ENCODE results near the gene NUP62.
A peak's percentile ranks its signal among the peaks of the same experiment; 100 is the strongest.

NUP62 gene

GRCh38 chr19:49895566-49896297 lies 33.6 kb downstream of the NUP62 start:
- DNase-seq, result no peak

GRCh38 chr19:49894879-49895565 lies 34.3 kb downstream of the NUP62 start:
- no peak for DNase-seq

- DNase-seq, result no peak
These were observed 35.2 kb downstream of the NUP62 start for GRCh38 chr19:49894011-49894664.

GRCh38 chr19:49892716-49893115 lies 36.6 kb downstream of the NUP62 start:
- DNase-seq, result no peak

GRCh38 chr19:49891393-49891792 lies 37.9 kb downstream of the NUP62 start:
- no peak for DNase-seq

GRCh38 chr19:49890349-49891311 lies 38.7 kb downstream of the NUP62 start:
- DNase-seq, result peak; percentile 45

- DNase-seq, result peak; percentile 63
These were observed 39.5 kb downstream of the NUP62 start for GRCh38 chr19:49889687-49890348.

- DNase-seq, result no peak
These were observed 40.1 kb downstream of the NUP62 start for GRCh38 chr19:49889038-49889686.

GRCh38 chr19:49888510-49888824 lies 40.8 kb downstream of the NUP62 start:
- no peak for DNase-seq

- no peak for DNase-seq
These were observed 41.4 kb downstream of the NUP62 start for GRCh38 chr19:49887665-49888509.

GRCh38 chr19:49887037-49887664 lies 42.2 kb downstream of the NUP62 start:
- no peak for DNase-seq

GRCh38 chr19:49884760-49885159 lies 44.5 kb downstream of the NUP62 start:
- DNase-seq, result no peak

GRCh38 chr19:49884109-49884508 lies 45.2 kb downstream of the NUP62 start:
- DNase-seq, result no peak

GRCh38 chr19:49883094-49883493 lies 46.2 kb downstream of the NUP62 start:
- DNase-seq, result no peak

GRCh38 chr19:49882643-49883042 lies 46.7 kb downstream of the NUP62 start:
- DNase-seq, result no peak

GRCh38 chr19:49881672-49882394 lies 47.5 kb downstream of the NUP62 start:
- DNase-seq, result no peak

- DNase-seq, result no peak
These were observed 48.1 kb downstream of the NUP62 start for GRCh38 chr19:49881186-49881585.

GRCh38 chr19:49880162-49880869 lies 49.0 kb downstream of the NUP62 start:
- no peak for DNase-seq

All from activated CD4-positive, alpha-beta T cell treated with anti-CD3 and anti-CD28 coated beads for 1 hour (primary cell).